Erythroblast (primary cell): ENCODE measurements around the gene IWS1.

Source experiments
- DNase-seq, 2 experiments: peaks; one replicate each; lab custom pipeline; 2025; lab: John Stamatoyannopoulos, UW
- GATA1 ChIP-seq: IDR thresholded peaks from 2 replicates; pipeline ENCODE4 v1.6.1; 2011; ENCODE audit warnings: low read depth, mild to moderate bottlenecking, control low read depth, low read length, moderate library complexity
- POLR2A ChIP-seq: IDR thresholded peaks from 2 replicates; pipeline ENCODE4 v1.6.1; 2011; ENCODE audit warnings: mild to moderate bottlenecking, low read length

IWS1 gene

DNA sequence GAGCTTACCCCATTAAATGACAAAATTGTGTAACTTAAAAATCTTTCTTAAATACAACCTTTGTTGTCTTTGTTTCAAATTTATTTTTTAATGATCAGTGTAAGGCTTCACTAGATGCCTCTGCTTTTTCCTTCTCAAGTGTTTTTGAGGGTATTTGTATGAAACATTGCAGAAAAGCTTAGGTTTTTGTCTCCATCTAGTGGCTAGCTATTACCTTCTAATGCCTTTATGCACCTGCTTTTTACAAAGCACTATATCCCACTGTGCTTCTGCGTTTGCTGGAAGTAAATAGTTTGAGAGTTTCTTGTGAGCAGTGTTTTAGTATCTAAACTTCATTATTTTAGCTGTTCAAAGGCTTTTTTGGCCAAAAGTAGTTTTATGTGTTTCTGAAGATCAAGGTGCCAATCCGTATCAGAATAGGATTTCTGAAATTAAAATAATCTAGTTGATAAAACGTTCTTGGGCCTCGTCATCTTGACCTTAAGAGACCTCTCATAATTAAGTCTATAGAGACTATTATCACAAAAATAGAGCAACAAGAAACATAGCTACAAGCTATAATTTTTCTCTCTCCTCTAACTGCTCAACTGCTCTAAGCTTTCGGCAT lies 47.0 kb downstream of the IWS1 start:
- no peak for TF ChIP-seq POLR2A
- no peak for TF ChIP-seq GATA1
- peak; percentile 58 to 75 for DNase-seq

DNA sequence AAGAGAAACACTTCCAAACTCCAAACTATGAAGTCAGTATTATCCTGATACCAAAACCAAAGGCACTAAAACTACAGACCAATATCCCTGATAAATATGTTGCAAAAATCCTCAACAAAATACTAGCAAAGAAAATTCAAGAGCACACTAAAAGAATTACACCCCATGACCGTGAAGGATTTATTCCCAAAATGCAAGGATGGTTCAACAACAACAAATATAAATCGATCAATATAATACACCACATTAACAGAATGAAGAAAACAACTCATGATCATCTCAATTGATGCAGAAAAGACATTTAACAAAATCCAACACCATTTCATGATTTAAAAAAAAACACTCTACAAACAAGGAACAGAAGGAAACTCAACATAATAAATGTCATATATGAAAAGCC lies 50.5 kb downstream of the IWS1 start:
- no peak for DNase-seq
- TF ChIP-seq GATA1 (no peak), POLR2A (no peak)

DNA sequence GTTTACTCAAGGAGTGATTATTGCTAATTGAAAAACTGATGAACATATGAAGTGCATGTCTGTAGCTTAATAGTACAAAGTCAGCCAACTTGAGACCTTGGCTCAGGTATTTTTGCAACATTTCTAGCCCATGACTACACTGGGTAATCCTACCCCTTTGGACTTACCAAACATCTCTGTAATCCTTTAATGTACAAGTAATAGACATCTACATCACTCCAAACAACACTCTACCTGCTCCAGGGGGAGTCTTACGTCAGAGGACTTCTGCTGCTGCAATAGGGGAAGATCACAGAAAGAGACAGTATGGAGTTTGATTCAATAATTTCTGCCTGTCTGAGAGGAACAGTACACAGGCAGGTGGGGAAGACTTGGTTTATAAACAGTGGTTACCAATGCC lies 54.0 kb downstream of the IWS1 start:
- no peak for TF ChIP-seq POLR2A
- no peak for TF ChIP-seq GATA1
- DNase-seq = no peak

DNA sequence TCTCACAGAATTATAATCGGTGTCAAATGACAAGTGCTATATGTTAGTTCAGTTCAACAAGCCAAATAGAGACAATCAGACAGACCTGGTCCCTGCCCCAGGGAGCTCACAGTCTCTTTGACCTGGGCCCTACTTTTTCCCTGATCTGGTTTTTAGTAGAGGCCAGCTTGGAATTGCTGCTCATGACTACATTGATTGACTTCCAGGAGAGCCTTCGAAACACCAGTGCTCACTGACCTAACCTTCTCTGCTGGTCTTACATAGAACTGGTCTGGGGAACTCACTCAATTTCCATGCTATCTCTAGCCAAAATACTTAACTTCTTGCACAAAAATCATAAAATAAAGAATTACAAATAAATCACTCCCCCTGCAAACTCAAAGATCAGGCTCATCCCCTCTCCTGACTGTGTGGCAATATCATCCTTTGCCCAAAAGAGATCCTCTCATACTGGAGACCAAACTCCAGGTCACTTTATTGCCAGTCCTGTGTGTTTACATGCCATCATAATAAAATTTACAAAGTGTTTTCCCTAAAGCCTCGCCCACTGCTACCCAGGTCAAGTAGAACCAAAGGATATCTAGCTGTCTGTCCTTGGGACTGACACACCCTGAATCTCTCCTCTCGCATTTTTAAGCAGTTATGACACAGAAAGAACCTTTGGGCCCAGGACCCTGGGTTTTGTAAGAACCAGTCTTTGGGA lies 54.9 kb downstream of the IWS1 start:
- no peak for DNase-seq
- no peak for TF ChIP-seq POLR2A
- TF ChIP-seq GATA1 = no peak

DNA sequence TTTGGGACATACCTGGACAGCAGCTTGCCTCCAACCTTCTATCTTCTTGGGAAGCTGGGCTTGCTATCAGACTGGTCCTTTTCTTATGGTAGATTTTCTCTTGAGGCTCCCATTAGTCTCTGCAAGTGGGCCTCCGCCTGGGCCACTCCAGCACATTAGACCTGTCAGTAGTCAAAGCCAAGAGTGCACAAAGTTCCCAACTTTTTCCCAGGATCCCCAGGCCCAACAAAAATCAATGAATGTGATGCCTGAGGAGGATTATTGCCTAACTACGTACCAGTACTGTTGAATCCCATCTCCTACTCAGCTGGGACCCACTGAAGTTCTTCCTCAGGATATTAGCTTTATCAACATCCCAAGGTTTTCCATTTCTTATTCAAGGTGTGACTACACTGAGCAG lies 56.3 kb downstream of the IWS1 start:
- no peak for DNase-seq
- no peak for TF ChIP-seq POLR2A
- no peak for TF ChIP-seq GATA1

DNA sequence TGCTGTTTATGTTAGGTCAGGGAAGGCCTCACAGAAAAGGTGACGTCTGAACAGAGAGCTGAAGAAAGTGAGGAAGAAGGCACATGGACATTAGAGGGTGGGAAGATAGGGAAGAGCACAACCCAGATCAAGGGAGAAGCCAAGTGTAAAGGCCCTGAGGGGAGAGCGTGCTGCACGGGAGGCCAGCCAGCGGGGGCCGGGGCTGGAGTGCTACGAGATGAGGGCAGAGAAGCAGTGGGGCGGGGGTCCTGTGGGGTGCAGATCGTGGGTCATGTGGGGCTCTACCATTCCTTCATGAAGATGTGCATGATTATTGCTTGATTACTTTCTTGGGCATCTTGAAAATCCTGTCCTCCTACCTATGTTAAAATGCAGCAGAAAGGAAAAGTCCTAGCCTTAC lies 57.2 kb downstream of the IWS1 start:
- TF ChIP-seq GATA1 (no peak), POLR2A (no peak)
- DNase-seq = no peak

DNA sequence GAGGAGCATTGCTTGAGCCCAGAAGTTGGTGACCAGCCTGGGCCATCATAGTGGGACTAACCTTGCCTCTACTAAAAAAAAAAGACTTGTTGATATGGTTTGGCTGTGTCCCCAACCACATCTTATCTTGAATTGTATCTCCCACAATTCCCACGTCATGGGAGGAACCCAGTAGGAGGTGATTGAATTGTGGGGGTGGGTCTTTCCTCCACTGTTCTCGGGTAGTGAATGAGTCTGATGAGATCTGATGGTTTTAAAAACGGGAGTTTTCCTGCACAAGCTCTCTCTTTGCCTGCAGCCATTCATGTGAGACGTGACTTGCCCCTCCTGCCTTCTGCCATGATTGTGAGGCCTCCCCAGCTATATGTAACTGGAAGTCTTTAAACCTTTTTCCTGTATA lies 61.0 kb downstream of the IWS1 start:
- TF ChIP-seq GATA1 (no peak), POLR2A (no peak)
- no peak for DNase-seq

DNA sequence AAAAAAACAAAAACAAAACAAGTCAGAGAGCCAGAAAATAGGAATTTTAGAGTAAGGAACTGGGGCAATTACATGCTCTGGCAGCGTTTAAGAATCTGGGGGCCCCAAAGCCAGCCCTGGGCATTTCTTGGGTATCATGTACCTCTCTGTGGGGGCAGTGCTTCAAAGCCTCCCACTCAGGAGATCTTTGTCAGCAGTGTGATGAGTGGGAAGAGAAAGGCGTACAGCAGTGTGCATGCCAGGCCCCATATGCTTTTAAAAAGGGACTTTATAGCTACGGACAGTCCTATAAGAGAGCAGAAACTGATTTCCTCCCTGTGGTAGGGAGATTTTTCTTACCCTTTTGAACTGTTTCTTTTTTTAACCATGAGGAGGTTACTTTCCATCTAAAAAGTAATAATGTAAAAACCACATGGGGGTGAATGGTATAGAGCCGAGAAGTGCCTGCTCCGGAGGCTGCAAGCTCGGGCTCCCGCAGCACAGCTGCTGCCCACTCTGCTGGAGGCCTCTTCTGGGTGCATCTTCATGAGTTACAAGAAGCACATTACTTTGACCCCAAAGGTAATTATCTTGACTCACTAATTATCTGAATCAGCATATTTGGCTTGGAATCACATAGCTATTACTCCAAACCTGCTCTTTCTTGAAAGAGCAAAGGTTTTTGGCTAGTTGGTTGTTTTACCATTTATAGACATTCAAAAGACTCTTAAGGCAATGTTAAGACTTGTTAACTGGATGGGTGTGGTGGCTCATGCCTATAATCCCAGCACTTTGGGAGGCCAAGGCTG lies 61.6 kb downstream of the IWS1 start:
- DNase-seq = no peak
- TF ChIP-seq GATA1 (no peak), POLR2A (no peak)

DNA sequence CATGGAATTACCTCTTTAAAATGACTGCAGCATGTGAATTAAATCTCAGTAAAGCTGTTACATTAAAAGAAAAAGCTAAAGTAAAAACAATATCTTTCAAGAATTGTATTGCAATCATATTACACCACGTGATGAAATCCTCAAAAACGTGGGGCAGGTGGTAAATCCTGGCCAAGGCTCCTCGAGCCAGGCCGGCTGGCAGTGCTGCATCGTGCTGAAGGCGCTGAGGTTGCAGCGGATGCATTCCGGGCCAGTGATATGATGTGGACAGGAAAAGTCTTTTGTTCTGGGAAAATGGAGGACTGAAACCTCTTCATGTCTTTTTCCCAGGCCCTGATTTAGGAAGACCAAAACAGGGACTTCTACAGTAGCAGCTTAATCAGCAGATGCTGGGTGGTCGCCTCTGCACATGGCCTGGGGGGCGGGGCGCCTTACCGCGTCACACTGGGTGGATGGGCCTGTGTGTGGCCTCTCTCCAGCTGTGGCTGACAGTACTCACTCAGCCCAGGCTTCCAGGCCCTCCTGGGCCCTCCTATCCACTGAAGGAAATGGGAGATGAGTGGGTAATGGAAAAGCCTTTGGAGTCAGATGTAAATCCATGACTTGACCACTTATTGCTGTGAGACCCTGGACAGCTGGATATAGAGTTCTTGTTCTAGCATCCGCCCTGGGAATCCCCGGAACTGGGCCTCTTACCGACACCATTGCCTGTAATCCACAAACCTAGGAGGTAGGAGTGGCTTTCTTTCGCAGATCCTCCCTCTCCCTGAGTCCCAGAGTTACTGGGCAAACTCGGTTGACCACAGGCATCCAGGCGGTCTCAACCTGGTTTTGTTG lies 62.9 kb downstream of the IWS1 start:
- DNase-seq = peak in 1 of 2 experiments; percentile 26
- no peak for TF ChIP-seq POLR2A
- TF ChIP-seq GATA1 = no peak

DNA sequence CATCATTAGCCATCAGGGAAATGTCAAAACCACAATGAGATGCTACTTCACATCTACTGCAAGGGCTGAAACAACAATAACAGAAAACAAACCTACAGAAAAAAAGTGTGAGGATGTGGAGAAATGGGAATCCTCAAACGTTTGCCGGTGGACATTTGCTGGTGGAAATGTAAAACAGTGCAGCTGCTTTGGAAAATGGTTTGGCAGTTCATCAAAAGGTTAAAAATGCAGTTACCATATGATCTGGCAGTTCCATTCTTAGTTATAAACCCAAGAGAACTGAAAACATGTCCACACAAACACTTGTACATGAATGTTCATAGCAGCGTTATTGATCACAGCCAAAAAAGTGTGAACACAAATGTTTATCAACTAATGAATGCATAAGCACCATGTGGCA lies 63.8 kb downstream of the IWS1 start:
- TF ChIP-seq GATA1 (no peak), POLR2A (no peak)
- no peak for DNase-seq

DNA sequence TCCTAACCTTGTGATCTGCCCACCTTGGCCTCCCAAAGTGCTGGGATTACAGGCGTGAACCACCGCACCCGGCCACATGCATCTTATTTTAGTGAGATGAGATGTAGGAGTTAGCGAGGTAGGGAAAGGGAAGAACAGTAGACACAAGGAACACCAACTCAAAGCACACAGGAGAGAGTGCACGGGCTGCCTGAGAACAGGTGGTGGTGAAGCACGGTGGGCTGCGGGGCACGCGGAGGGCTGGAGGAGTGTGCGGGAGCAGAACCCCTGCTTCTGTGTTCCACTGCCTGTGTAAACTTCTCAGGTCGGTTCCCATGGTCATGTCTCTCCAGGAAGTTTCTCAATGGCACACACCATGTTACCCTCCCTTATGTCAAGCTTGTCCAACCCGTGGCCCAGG lies 69.3 kb downstream of the IWS1 start:
- DNase-seq = no peak
- TF ChIP-seq POLR2A (no peak), GATA1 (no peak)

DNA sequence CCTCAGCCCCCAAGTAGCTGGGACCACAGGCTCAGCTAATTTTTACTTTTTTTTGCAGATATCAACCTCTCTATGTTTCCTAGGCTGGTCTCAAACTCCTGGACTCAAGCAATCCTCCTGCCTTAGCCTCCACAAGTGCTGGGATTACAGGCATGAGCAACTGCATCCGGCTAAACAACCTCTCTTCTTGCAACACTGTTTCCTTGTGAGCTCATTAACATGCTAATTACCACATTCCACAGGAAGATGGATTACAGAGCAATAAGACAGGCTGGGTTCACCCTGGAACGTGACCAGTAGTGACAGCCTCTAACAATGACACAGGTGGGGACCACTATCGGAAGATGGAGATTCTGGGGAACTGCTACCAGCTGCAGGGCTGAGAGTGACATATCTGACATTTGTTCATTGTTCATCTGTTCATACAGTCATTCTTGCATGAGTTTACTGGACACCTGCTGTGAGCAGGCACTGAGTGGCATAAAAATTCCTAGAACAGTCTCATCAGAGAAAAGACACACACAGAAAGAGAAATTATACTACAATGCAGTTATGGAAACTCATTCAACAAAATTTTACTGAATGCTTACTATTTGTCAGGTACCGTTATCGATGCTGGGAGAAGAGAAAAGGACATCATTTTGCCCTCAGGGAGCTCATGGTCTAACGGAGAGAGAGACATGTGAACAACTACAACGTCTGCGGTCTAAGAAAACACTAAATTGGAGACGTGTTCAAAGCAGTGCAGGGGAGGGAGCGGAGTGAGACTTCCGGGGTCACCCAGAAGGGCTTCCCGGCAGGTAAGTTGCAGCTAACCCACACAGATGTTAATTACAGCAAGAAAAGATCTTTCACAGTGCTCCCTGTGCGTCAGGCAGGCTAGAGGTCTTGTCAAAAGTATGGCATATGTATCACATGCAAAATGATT lies 70.5 kb downstream of the IWS1 start:
- TF ChIP-seq GATA1 (no peak), POLR2A (no peak)
- DNase-seq = no peak
